NCI-H2196 treated with DMSO at 0.1 percent for 48 hours (cell line): ENCODE results near the gene PVR.

Experiments
- DNase-seq: peaks from one replicate; lab custom pipeline; 2025; ENCODE audit not compliant: unreplicated experiment; lab: John Stamatoyannopoulos, UW

Gene PVR

GRCh38 chr19:44642377-44642776 is 1.3 kb upstream of the PVR start:
- no peak for DNase-seq

- DNase-seq, result no peak
Measured at GRCh38 chr19:44644402-44645016, 799 bp downstream of the PVR start.

GRCh38 chr19:44645407-44646048 is 1.8 kb downstream of the PVR start:
- DNase-seq, result no peak

GRCh38 chr19:44646049-44646416 is 2.3 kb downstream of the PVR start:
- DNase-seq, result no peak

- DNase-seq, result no peak
Measured at GRCh38 chr19:44647144-44647543, 3.4 kb downstream of the PVR start.

- DNase-seq, result peak; percentile 34
Measured at GRCh38 chr19:44648631-44649251, 5.0 kb downstream of the PVR start.

GRCh38 chr19:44649578-44650145 is 6.0 kb downstream of the PVR start:
- DNase-seq, result peak; percentile 60

- DNase-seq, result no peak
Measured at GRCh38 chr19:44653343-44653742, 9.6 kb downstream of the PVR start.

GRCh38 chr19:44653977-44654774 is 10.5 kb downstream of the PVR start:
- no peak for DNase-seq

GRCh38 chr19:44657211-44657921 is 13.7 kb downstream of the PVR start:
- DNase-seq, result no peak

- no peak for DNase-seq
Measured at GRCh38 chr19:44658069-44658733, 14.5 kb downstream of the PVR start.

GRCh38 chr19:44660081-44660480 is 16.4 kb downstream of the PVR start:
- DNase-seq, result no peak

- no peak for DNase-seq
Measured at GRCh38 chr19:44661205-44661604, 17.5 kb downstream of the PVR start.

GRCh38 chr19:44661904-44662303 is 18.2 kb downstream of the PVR start:
- no peak for DNase-seq

GRCh38 chr19:44662691-44663385 is 19.1 kb downstream of the PVR start:
- DNase-seq, result no peak

- no peak for DNase-seq
Measured at GRCh38 chr19:44663996-44664395, 20.3 kb downstream of the PVR start.

- no peak for DNase-seq
Measured at GRCh38 chr19:44664976-44665375, 21.3 kb downstream of the PVR start.

- DNase-seq, result no peak
Measured at GRCh38 chr19:44666852-44667556, 23.3 kb downstream of the PVR start.
